DMS153 (cell line): ENCODE results near the gene SERINC5.
A peak's percentile ranks its signal among the peaks of the same experiment; 100 is the strongest.

ENCODE experiments used
- DNase-seq: peaks from one replicate; lab custom pipeline; 2025; lab: John Stamatoyannopoulos, UW

The SERINC5 gene

GRCh38 chr5:80254767-80255430, 949 bp downstream of the SERINC5 start:
- no peak for DNase-seq

GRCh38 chr5:80251636-80252035, 4.2 kb downstream of the SERINC5 start:
- no peak for DNase-seq

- DNase-seq = peak; percentile 7
Measured at GRCh38 chr5:80250801-80251200, 5.0 kb downstream of the SERINC5 start.

- DNase-seq = no peak
Measured at GRCh38 chr5:80249901-80250300, 5.9 kb downstream of the SERINC5 start.

- DNase-seq = no peak
Measured at GRCh38 chr5:80248378-80248777, 7.5 kb downstream of the SERINC5 start.

- peak; percentile 45 for DNase-seq
Measured at GRCh38 chr5:80246995-80247729, 8.7 kb downstream of the SERINC5 start.

GRCh38 chr5:80246001-80246758, 9.7 kb downstream of the SERINC5 start:
- no peak for DNase-seq

- no peak for DNase-seq
Measured at GRCh38 chr5:80243567-80243966, 12.3 kb downstream of the SERINC5 start.

- DNase-seq = no peak
Measured at GRCh38 chr5:80242849-80243248, 13.0 kb downstream of the SERINC5 start.

GRCh38 chr5:80240368-80240986, 15.4 kb downstream of the SERINC5 start:
- DNase-seq = no peak

- no peak for DNase-seq
Measured at GRCh38 chr5:80239680-80240367, 16.0 kb downstream of the SERINC5 start.

- no peak for DNase-seq
Measured at GRCh38 chr5:80238778-80239679, 16.8 kb downstream of the SERINC5 start.

GRCh38 chr5:80238097-80238496, 17.8 kb downstream of the SERINC5 start:
- DNase-seq = no peak

GRCh38 chr5:80237243-80237642, 18.6 kb downstream of the SERINC5 start:
- DNase-seq = no peak

- no peak for DNase-seq
Measured at GRCh38 chr5:80234116-80234948, 21.5 kb downstream of the SERINC5 start.

GRCh38 chr5:80231693-80232092, 24.2 kb downstream of the SERINC5 start:
- no peak for DNase-seq

GRCh38 chr5:80231243-80231642, 24.6 kb downstream of the SERINC5 start:
- no peak for DNase-seq

GRCh38 chr5:80230269-80230992, 25.4 kb downstream of the SERINC5 start:
- DNase-seq = no peak

- DNase-seq = no peak
Measured at GRCh38 chr5:80229902-80230255, 26.0 kb downstream of the SERINC5 start.
